GM12865 (cell line): ENCODE measurements around the gene ZNF22.
A peak's percentile ranks its signal among the peaks of the same experiment; 100 is the strongest.

Source experiments
- DNase-seq: peaks from one replicate; pipeline ENCODE4 v3.0.0; 2010; ENCODE audit warnings: low read depth
- H3K4me3 ChIP-seq: 2 replicates; pipeline ENCODE4 v1.5.1; 2011; ENCODE audit warnings: mild to moderate bottlenecking, low read depth, low read length, control low read depth
- CTCF ChIP-seq: IDR thresholded peaks from 2 replicates; pipeline ENCODE4 v1.5.1; 2011; ENCODE audit warnings: low read length, control low read depth, low read depth, inconsistent platforms; ENCODE audit not compliant: insufficient read depth; ENCODE audit errors: missing control alignments

The ZNF22 gene

GRCh38 chr10:45034301-45034700 lies 33.6 kb downstream of the ZNF22 start:
- no peak for DNase-seq
- no peak overlapping the region for H3K4me3 ChIP-seq
- no peak for TF ChIP-seq CTCF

GRCh38 chr10:45035673-45036072 lies 35.0 kb downstream of the ZNF22 start:
- DNase-seq, result no peak
- H3K4me3 ChIP-seq, result no peak overlapping the region
- no peak for TF ChIP-seq CTCF

GRCh38 chr10:45040921-45041542 lies 40.3 kb downstream of the ZNF22 start:
- no peak for TF ChIP-seq CTCF
- no peak for DNase-seq

GRCh38 chr10:45044290-45044689 lies 43.6 kb downstream of the ZNF22 start:
- TF ChIP-seq CTCF, result no peak
- H3K4me3 ChIP-seq, result no peak overlapping the region
- no peak for DNase-seq

More at GRCh38 chr10:45040921-45041542, 40.3 kb downstream of the ZNF22 start:
- H3K4me3 ChIP-seq, result no peak overlapping the region

- no peak for TF ChIP-seq CTCF
- no peak for DNase-seq
- H3K4me3 ChIP-seq, result no peak overlapping the region
Measured at GRCh38 chr10:45050551-45051235, 50.0 kb downstream of the ZNF22 start.

GRCh38 chr10:45052700-45053099 lies 52.0 kb downstream of the ZNF22 start:
- TF ChIP-seq CTCF, result no peak
- peak; percentile 10 for DNase-seq

More at GRCh38 chr10:45052700-45053099, 52.0 kb downstream of the ZNF22 start:
- H3K4me3 ChIP-seq, result no peak overlapping the region
